GM12878 (cell line): Measurements from ENCODE around the gene CXXC5. TPM values are rescaled to one million over a fixed set of nuclear protein-coding genes. Genes with fewer than 3 reads are reported as not detected.

Experiments
- BACH1 ChIP-seq: fragments of 450-650 bp; IDR thresholded peaks from 2 replicates; pipeline ENCODE4 v1.6.1; 2017; ENCODE audit warnings: mild to moderate bottlenecking, borderline replicate concordance
- CEBPZ ChIP-seq: fragments of 150-350 bp; IDR thresholded peaks from 2 replicates; pipeline ENCODE4 v1.6.1; 2016; ENCODE audit warnings: low read depth, low read length
- CREM ChIP-seq: IDR thresholded peaks from 2 replicates; pipeline ENCODE4 v1.6.1; 2014; ENCODE audit warnings: antibody characterized with exemption, low read depth
- DPF2 ChIP-seq: fragments of 450-650 bp; IDR thresholded peaks from 2 replicates; pipeline ENCODE4 v1.6.1; 2017; ENCODE audit warnings: mild to moderate bottlenecking
- EED ChIP-seq: sonication (generic); IDR thresholded peaks from 2 replicates; pipeline ENCODE4 v1.6.1; 2016; ENCODE audit warnings: antibody characterized with exemption, low read depth
- FOXM1 ChIP-seq: IDR thresholded peaks from 2 replicates; pipeline ENCODE4 v1.6.1; 2012; ENCODE audit warnings: low read depth, mild to moderate bottlenecking, inconsistent platforms, low read length, moderate library complexity
- KDM1A ChIP-seq: fragments of 200-600 bp; sonication (generic); IDR thresholded peaks from 2 replicates; pipeline ENCODE4 v1.6.1; 2016; ENCODE audit warnings: borderline replicate concordance
- MTA2 ChIP-seq: fragments of 450-650 bp; IDR thresholded peaks from 2 replicates; pipeline ENCODE4 v1.6.1; 2016; ENCODE audit warnings: low read depth, mild to moderate bottlenecking, moderate library complexity
- NR2F1 ChIP-seq: fragments of 450-650 bp; conservative IDR thresholded peaks from 2 replicates; pipeline ENCODE4 v1.6.1; 2017; ENCODE audit warnings: mild to moderate bottlenecking
- PML ChIP-seq: IDR thresholded peaks from 2 replicates; pipeline ENCODE4 v1.6.1; 2012; ENCODE audit warnings: low read length, inconsistent platforms
- RB1 ChIP-seq: fragments of 450-650 bp; formaldehyde crosslinking; IDR thresholded peaks from 2 replicates; pipeline ENCODE4 v1.6.1; 2017; ENCODE audit warnings: mild to moderate bottlenecking, borderline replicate concordance
- SPI1 ChIP-seq: IDR thresholded peaks from 2 replicates; pipeline ENCODE4 v1.6.1; 2011; ENCODE audit warnings: low read depth, mild to moderate bottlenecking, low read length, moderate library complexity, borderline replicate concordance; ENCODE audit not compliant: insufficient read depth
- TCF12 ChIP-seq: IDR thresholded peaks from 2 replicates; pipeline ENCODE4 v1.6.1; 2011; ENCODE audit warnings: low read depth, mild to moderate bottlenecking, low read length
- ZBTB40 ChIP-seq: fragments of 450-650 bp; IDR thresholded peaks from 2 replicates; pipeline ENCODE4 v1.6.1; 2016; ENCODE audit warnings: mild to moderate bottlenecking, moderate library complexity, borderline replicate concordance
- polyA plus RNA-seq, 11 experiments: library from polyadenylated mRNA; depleted of rRNA in 4 of 11; unstranded in 6 of 11; stranded (reverse) in 5 of 11; fragments of >200 nt; fragmentation: Nextera tagmentation in 4 of 11; fragmentation: Illumina TruSeq in 1 of 11; extraction: Ambion mirVana in 4 of 11; extraction: Trizol in 1 of 11; gene quantifications; 1 replicate in 1 of 11; 2 replicates in 10 of 11; pipeline versions ENCODE4 v1.2.1 to v1.2.3, GENCODE V29; 2011 to 2016; ENCODE audit warnings: inconsistent platforms in 2 of 11, missing spikeins in 2 of 11, low read depth in 1 of 11
- total RNA-seq, 4 experiments: library from RNA; depleted of rRNA in 3 of 4; stranded (reverse); fragments of >200 nt in 3 of 4; fragmentation: Illumina TruSeq in 1 of 4; extraction: Trizol in 1 of 4; gene quantifications; 2 replicates each; pipeline versions ENCODE4 v1.2.1 to v1.2.3, GENCODE V29; 2013 to 2021
- TF ChIP-seq, protein P1 (sequence below): fragments of 450-650 bp; IDR thresholded peaks from 2 replicates; pipeline ENCODE4 v1.6.1; 2016; ENCODE audit warnings: mild to moderate bottlenecking
- TF ChIP-seq, protein P2 (sequence below): fragments of 450-650 bp; IDR thresholded peaks from 2 replicates; pipeline ENCODE4 v1.6.1; 2017; ENCODE audit warnings: mild to moderate bottlenecking, moderate library complexity

CXXC5 gene
- total and polyA plus RNA-seq, 10 of the 15 experiments (the other 5 are each of a cell fraction or from before 2014, with no cell fraction given), result 1.8 to 90.8 (median 40.7) TPM

GRCh38 chr5:139660923-139661814 is 13.0 kb downstream of the CXXC5 start (continued):
- TF ChIP-seq ZBTB40 (no peak), KDM1A (no peak), PML (no peak), RB1 (0 out of 2 replicates have a peak, but pooled peaks have one; percentile 44), TCF12 (peak; percentile 22; the same call in 1 of the 2 replicates), SPI1 (no peak), FOXM1 (no peak), BACH1 (peak; percentile 73; the same call in 1 of the 2 replicates), DPF2 (peak; percentile 74; the same call in 1 of the 2 replicates), EED (peak; percentile 55; the same call in 1 of the 2 replicates), CREM (peak; percentile 64), NR2F1 (0 out of 2 replicates have a peak, but pooled peaks have one; percentile 22), MTA2 (peak; percentile 31; the same call in 1 of the 2 replicates), CEBPZ (no peak)
- TF ChIP-seq, protein P1, sequence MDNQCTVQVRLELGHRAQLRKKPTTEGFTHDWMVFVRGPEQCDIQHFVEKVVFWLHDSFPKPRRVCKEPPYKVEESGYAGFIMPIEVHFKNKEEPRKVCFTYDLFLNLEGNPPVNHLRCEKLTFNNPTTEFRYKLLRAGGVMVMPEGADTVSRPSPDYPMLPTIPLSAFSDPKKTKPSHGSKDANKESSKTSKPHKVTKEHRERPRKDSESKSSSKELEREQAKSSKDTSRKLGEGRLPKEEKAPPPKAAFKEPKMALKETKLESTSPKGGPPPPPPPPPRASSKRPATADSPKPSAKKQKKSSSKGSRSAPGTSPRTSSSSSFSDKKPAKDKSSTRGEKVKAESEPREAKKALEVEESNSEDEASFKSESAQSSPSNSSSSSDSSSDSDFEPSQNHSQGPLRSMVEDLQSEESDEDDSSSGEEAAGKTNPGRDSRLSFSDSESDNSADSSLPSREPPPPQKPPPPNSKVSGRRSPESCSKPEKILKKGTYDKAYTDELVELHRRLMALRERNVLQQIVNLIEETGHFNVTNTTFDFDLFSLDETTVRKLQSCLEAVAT, result peak; percentile 78; the same call in 1 of the 2 replicates
- TF ChIP-seq, protein P2, sequence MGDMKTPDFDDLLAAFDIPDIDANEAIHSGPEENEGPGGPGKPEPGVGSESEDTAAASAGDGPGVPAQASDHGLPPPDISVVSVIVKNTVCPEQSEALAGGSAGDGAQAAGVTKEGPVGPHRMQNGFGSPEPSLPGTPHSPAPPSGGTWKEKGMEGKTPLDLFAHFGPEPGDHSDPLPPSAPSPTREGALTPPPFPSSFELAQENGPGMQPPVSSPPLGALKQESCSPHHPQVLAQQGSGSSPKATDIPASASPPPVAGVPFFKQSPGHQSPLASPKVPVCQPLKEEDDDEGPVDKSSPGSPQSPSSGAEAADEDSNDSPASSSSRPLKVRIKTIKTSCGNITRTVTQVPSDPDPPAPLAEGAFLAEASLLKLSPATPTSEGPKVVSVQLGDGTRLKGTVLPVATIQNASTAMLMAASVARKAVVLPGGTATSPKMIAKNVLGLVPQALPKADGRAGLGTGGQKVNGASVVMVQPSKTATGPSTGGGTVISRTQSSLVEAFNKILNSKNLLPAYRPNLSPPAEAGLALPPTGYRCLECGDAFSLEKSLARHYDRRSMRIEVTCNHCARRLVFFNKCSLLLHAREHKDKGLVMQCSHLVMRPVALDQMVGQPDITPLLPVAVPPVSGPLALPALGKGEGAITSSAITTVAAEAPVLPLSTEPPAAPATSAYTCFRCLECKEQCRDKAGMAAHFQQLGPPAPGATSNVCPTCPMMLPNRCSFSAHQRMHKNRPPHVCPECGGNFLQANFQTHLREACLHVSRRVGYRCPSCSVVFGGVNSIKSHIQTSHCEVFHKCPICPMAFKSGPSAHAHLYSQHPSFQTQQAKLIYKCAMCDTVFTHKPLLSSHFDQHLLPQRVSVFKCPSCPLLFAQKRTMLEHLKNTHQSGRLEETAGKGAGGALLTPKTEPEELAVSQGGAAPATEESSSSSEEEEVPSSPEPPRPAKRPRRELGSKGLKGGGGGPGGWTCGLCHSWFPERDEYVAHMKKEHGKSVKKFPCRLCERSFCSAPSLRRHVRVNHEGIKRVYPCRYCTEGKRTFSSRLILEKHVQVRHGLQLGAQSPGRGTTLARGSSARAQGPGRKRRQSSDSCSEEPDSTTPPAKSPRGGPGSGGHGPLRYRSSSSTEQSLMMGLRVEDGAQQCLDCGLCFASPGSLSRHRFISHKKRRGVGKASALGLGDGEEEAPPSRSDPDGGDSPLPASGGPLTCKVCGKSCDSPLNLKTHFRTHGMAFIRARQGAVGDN, result peak; percentile 52; the same call in 1 of the 2 replicates
